MM.1S (cell line): Measurements from ENCODE around the gene TSHZ3.

ENCODE experiments used
- DNase-seq: peaks from one replicate; pipeline ENCODE4 v3.0.0-alpha.2; 2015
- H2AFZ ChIP-seq: fragments of 300-600 bp; sonication (generic); 2 replicates; pipeline ENCODE4 v1.6.0; 2016; ENCODE audit warnings: antibody characterized with exemption, low read length
- H3F3A ChIP-seq: fragments of 300-600 bp; sonication (generic); 2 replicates; pipeline ENCODE4 v1.6.1; 2016; ENCODE audit warnings: mild to moderate bottlenecking, antibody characterized with exemption, low read length, moderate library complexity, mixed read lengths; ENCODE audit not compliant: insufficient read depth
- H3K27ac ChIP-seq: fragments of 300-600 bp; sonication (generic); 2 replicates; pipeline ENCODE4 v1.5.1; 2016; ENCODE audit warnings: mild to moderate bottlenecking, low read length
- H3K27me3 ChIP-seq: fragments of 300-600 bp; sonication (generic); replicated peaks from 2 replicates; pipeline ENCODE4 v1.6.0; 2016; ENCODE audit warnings: low read length; ENCODE audit not compliant: insufficient read depth
- H3K36me3 ChIP-seq: fragments of 300-600 bp; sonication (generic); replicated peaks from 2 replicates; pipeline ENCODE4 v1.6.1; 2016; ENCODE audit warnings: mild to moderate bottlenecking, low read length, mixed read lengths; ENCODE audit not compliant: insufficient read depth
- H3K4me1 ChIP-seq: fragments of 300-600 bp; sonication (generic); 2 replicates; pipeline ENCODE4 v1.6.1; 2016; ENCODE audit warnings: low read length, mixed read lengths
- H3K4me2 ChIP-seq: fragments of 300-600 bp; sonication (generic); 2 replicates; pipeline ENCODE4 v1.6.0; 2016; ENCODE audit warnings: low read depth, low read length
- H3K4me3 ChIP-seq: fragments of 300-600 bp; sonication (generic); 2 replicates; pipeline ENCODE4 v1.5.1; 2016; ENCODE audit warnings: low read length, mixed read lengths
- H3K79me2 ChIP-seq: fragments of 300-600 bp; sonication (generic); 2 replicates; pipeline ENCODE4 v1.6.1; 2016; ENCODE audit warnings: mixed run types, low read length, mixed read lengths
- H3K9ac ChIP-seq: fragments of 300-600 bp; sonication (generic); 2 replicates; pipeline ENCODE4 v1.6.1; 2016; ENCODE audit warnings: low read length, mixed read lengths
- H3K9me2 ChIP-seq: fragments of 300-600 bp; sonication (generic); replicated peaks from 2 replicates; pipeline ENCODE4 v1.6.1; 2016; ENCODE audit warnings: mild to moderate bottlenecking, low read length, mixed read lengths; ENCODE audit not compliant: insufficient read depth
- H3K9me3 ChIP-seq: fragments of 300-600 bp; sonication (generic); replicated peaks from 2 replicates; pipeline ENCODE4 v1.6.1; 2016; ENCODE audit warnings: mild to moderate bottlenecking, low read length, mixed read lengths; ENCODE audit not compliant: insufficient read depth
- H4K20me1 ChIP-seq: fragments of 300-600 bp; sonication (generic); 2 replicates; pipeline ENCODE4 v1.6.1; 2016; ENCODE audit warnings: mild to moderate bottlenecking, low read length, moderate library complexity, mixed read lengths; ENCODE audit not compliant: insufficient read depth
- CTCF ChIP-seq: fragments of 300-600 bp; sonication (generic); IDR thresholded peaks from 2 replicates; pipeline ENCODE4 v1.5.1; 2016; ENCODE audit warnings: antibody characterized with exemption, low read length, mixed read lengths
- EZH2 ChIP-seq: fragments of 300-600 bp; sonication (generic); optimal IDR thresholded peaks from 2 replicates; pipeline ENCODE3; 2017; ENCODE audit warnings: low read depth, mild to moderate bottlenecking, antibody characterized with exemption, low read length, mixed read lengths
- EZH2phosphoT487 ChIP-seq: fragments of 300-600 bp; sonication (generic); IDR thresholded peaks from 2 replicates; pipeline ENCODE4 v1.6.1; 2018; ENCODE audit warnings: antibody characterized with exemption, low read length

The TSHZ3 gene

GRCh38 chr19:31274251-31275067 is 74.8 kb downstream of the TSHZ3 start:
- no peak overlapping the region for H3K4me3 ChIP-seq
- H2AFZ ChIP-seq = no peak overlapping the region
- H3K27me3 ChIP-seq = peaks cover 83% of the 10 kb centered on the region
- TF ChIP-seq EZH2 (no peak), EZH2phosphoT487 (no peak), CTCF (no peak)
- no peaks in the 10 kb centered on the region for H3K4me1 ChIP-seq
- H3K9me2 ChIP-seq = no peaks in the 10 kb centered on the region
- DNase-seq = no peak
- no peaks in the 10 kb centered on the region for H4K20me1 ChIP-seq
- H3K27ac ChIP-seq = no peak overlapping the region
- no peaks in the 10 kb centered on the region for H3K79me2 ChIP-seq
- no peaks in the 10 kb centered on the region for H3K9me3 ChIP-seq
- no peaks in the 10 kb centered on the region for H3K36me3 ChIP-seq
- H3F3A ChIP-seq = no peaks in the 10 kb centered on the region
- no peak overlapping the region for H3K4me2 ChIP-seq
- H3K9ac ChIP-seq = no peak overlapping the region

GRCh38 chr19:31272583-31273106 is 76.6 kb downstream of the TSHZ3 start:
- H3K27me3 ChIP-seq = peaks cover 78% of the 10 kb centered on the region
- H3K4me3 ChIP-seq = no peak overlapping the region
- H3K36me3 ChIP-seq = no peaks in the 10 kb centered on the region
- no peaks in the 10 kb centered on the region for H3K9me2 ChIP-seq
- no peaks in the 10 kb centered on the region for H3K9me3 ChIP-seq
- H3K4me2 ChIP-seq = no peak overlapping the region
- H3F3A ChIP-seq = no peaks in the 10 kb centered on the region
- H3K79me2 ChIP-seq = no peaks in the 10 kb centered on the region
- DNase-seq = no peak
- H3K27ac ChIP-seq = no peak overlapping the region
- no peaks in the 10 kb centered on the region for H3K4me1 ChIP-seq
- H3K9ac ChIP-seq = no peak overlapping the region
- TF ChIP-seq EZH2phosphoT487 (no peak), CTCF (no peak), EZH2 (no peak)
- no peak overlapping the region for H2AFZ ChIP-seq
- no peaks in the 10 kb centered on the region for H4K20me1 ChIP-seq

- H3K27ac ChIP-seq = no peak overlapping the region
- H3K4me2 ChIP-seq = no peak overlapping the region
- H3K79me2 ChIP-seq = no peaks in the 10 kb centered on the region
- no peaks in the 10 kb centered on the region for H3K4me1 ChIP-seq
- H3K27me3 ChIP-seq = peaks cover 65% of the 10 kb centered on the region
- no peak for TF ChIP-seq EZH2phosphoT487
- no peak for TF ChIP-seq CTCF
- no peak for TF ChIP-seq EZH2
- H3K9ac ChIP-seq = no peak overlapping the region
- no peaks in the 10 kb centered on the region for H3K36me3 ChIP-seq
- DNase-seq = no peak
- H3K4me3 ChIP-seq = no peak overlapping the region
- H3K9me2 ChIP-seq = no peaks in the 10 kb centered on the region
- no peaks in the 10 kb centered on the region for H4K20me1 ChIP-seq
- no peaks in the 10 kb centered on the region for H3F3A ChIP-seq
- no peak overlapping the region for H2AFZ ChIP-seq
- no peaks in the 10 kb centered on the region for H3K9me3 ChIP-seq
Observed at GRCh38 chr19:31271306-31271911, 77.8 kb downstream of the TSHZ3 start.
